MM.1S (cell line): ENCODE measurements around the gene CEACAM16.
A peak's percentile ranks its signal among the peaks of the same experiment; 100 is the strongest.

Experiments
- DNase-seq: peaks from one replicate; pipeline ENCODE4 v3.0.0-alpha.2; 2015
- H2AFZ ChIP-seq: fragments of 300-600 bp; sonication (generic); 2 replicates; pipeline ENCODE4 v1.6.0; 2016; ENCODE audit warnings: antibody characterized with exemption, low read length
- H3F3A ChIP-seq: fragments of 300-600 bp; sonication (generic); 2 replicates; pipeline ENCODE4 v1.6.1; 2016; ENCODE audit warnings: mild to moderate bottlenecking, antibody characterized with exemption, low read length, moderate library complexity, mixed read lengths; ENCODE audit not compliant: insufficient read depth
- H3K27ac ChIP-seq: fragments of 300-600 bp; sonication (generic); 2 replicates; pipeline ENCODE4 v1.5.1; 2016; ENCODE audit warnings: mild to moderate bottlenecking, low read length
- H3K27me3 ChIP-seq: fragments of 300-600 bp; sonication (generic); replicated peaks from 2 replicates; pipeline ENCODE4 v1.6.0; 2016; ENCODE audit warnings: low read length; ENCODE audit not compliant: insufficient read depth
- H3K36me3 ChIP-seq: fragments of 300-600 bp; sonication (generic); replicated peaks from 2 replicates; pipeline ENCODE4 v1.6.1; 2016; ENCODE audit warnings: mild to moderate bottlenecking, low read length, mixed read lengths; ENCODE audit not compliant: insufficient read depth
- H3K4me1 ChIP-seq: fragments of 300-600 bp; sonication (generic); 2 replicates; pipeline ENCODE4 v1.6.1; 2016; ENCODE audit warnings: low read length, mixed read lengths
- H3K4me2 ChIP-seq: fragments of 300-600 bp; sonication (generic); 2 replicates; pipeline ENCODE4 v1.6.0; 2016; ENCODE audit warnings: low read depth, low read length
- H3K4me3 ChIP-seq: fragments of 300-600 bp; sonication (generic); 2 replicates; pipeline ENCODE4 v1.5.1; 2016; ENCODE audit warnings: low read length, mixed read lengths
- H3K79me2 ChIP-seq: fragments of 300-600 bp; sonication (generic); 2 replicates; pipeline ENCODE4 v1.6.1; 2016; ENCODE audit warnings: mixed run types, low read length, mixed read lengths
- H3K9ac ChIP-seq: fragments of 300-600 bp; sonication (generic); 2 replicates; pipeline ENCODE4 v1.6.1; 2016; ENCODE audit warnings: low read length, mixed read lengths
- H3K9me2 ChIP-seq: fragments of 300-600 bp; sonication (generic); replicated peaks from 2 replicates; pipeline ENCODE4 v1.6.1; 2016; ENCODE audit warnings: mild to moderate bottlenecking, low read length, mixed read lengths; ENCODE audit not compliant: insufficient read depth
- H3K9me3 ChIP-seq: fragments of 300-600 bp; sonication (generic); replicated peaks from 2 replicates; pipeline ENCODE4 v1.6.1; 2016; ENCODE audit warnings: mild to moderate bottlenecking, low read length, mixed read lengths; ENCODE audit not compliant: insufficient read depth
- H4K20me1 ChIP-seq: fragments of 300-600 bp; sonication (generic); 2 replicates; pipeline ENCODE4 v1.6.1; 2016; ENCODE audit warnings: mild to moderate bottlenecking, low read length, moderate library complexity, mixed read lengths; ENCODE audit not compliant: insufficient read depth
- EZH2 ChIP-seq: fragments of 300-600 bp; sonication (generic); optimal IDR thresholded peaks from 2 replicates; pipeline ENCODE3; 2017; ENCODE audit warnings: low read depth, mild to moderate bottlenecking, antibody characterized with exemption, low read length, mixed read lengths
- EZH2phosphoT487 ChIP-seq: fragments of 300-600 bp; sonication (generic); IDR thresholded peaks from 2 replicates; pipeline ENCODE4 v1.6.1; 2018; ENCODE audit warnings: antibody characterized with exemption, low read length
- TF ChIP-seq, protein P1 (sequence below): fragments of 300-600 bp; sonication (generic); IDR thresholded peaks from 2 replicates; pipeline ENCODE4 v1.5.1; 2016; ENCODE audit warnings: antibody characterized with exemption, low read length, mixed read lengths

CEACAM16 gene

GRCh38 chr19:44749292-44749691, 50.3 kb downstream of the CEACAM16 start:
- Histone ChIP-seq H3K4me3 (peak overlapping the region; percentile 73), H2AFZ (no peak overlapping the region), H3K27ac (peak overlapping the region; percentile 52; the same call in 1 of the 2 replicates), H3K9ac (peak overlapping the region; percentile 83), H3K79me2 (peaks cover 28% of the 10 kb centered on the region), H3K9me2 (no peaks in the 10 kb centered on the region), H3F3A (peaks cover 27% of the 10 kb centered on the region), H3K4me1 (peaks cover 41% of the 10 kb centered on the region), H3K9me3 (no peaks in the 10 kb centered on the region), H3K36me3 (no peaks in the 10 kb centered on the region), H4K20me1 (no peaks in the 10 kb centered on the region), H3K4me2 (peak overlapping the region; percentile 83), H3K27me3 (0 out of 2 replicates have a peak, but pooled peaks cover 11% of the 10 kb centered on the region)
- TF ChIP-seq EZH2 (no peak), EZH2phosphoT487 (no peak)
- TF ChIP-seq, protein P1, sequence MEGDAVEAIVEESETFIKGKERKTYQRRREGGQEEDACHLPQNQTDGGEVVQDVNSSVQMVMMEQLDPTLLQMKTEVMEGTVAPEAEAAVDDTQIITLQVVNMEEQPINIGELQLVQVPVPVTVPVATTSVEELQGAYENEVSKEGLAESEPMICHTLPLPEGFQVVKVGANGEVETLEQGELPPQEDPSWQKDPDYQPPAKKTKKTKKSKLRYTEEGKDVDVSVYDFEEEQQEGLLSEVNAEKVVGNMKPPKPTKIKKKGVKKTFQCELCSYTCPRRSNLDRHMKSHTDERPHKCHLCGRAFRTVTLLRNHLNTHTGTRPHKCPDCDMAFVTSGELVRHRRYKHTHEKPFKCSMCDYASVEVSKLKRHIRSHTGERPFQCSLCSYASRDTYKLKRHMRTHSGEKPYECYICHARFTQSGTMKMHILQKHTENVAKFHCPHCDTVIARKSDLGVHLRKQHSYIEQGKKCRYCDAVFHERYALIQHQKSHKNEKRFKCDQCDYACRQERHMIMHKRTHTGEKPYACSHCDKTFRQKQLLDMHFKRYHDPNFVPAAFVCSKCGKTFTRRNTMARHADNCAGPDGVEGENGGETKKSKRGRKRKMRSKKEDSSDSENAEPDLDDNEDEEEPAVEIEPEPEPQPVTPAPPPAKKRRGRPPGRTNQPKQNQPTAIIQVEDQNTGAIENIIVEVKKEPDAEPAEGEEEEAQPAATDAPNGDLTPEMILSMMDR: no peak
- no peak for DNase-seq

GRCh38 chr19:44749994-44750393, 51.0 kb downstream of the CEACAM16 start:
- Histone ChIP-seq H3K9ac (peak overlapping the region; percentile 83; the same call in 1 of the 2 replicates), H4K20me1 (no peaks in the 10 kb centered on the region), H3K79me2 (peaks cover 34% of the 10 kb centered on the region), H3K9me3 (no peaks in the 10 kb centered on the region), H3K9me2 (no peaks in the 10 kb centered on the region), H3K27ac (no peak overlapping the region), H3K27me3 (0 out of 2 replicates have a peak, but pooled peaks cover 11% of the 10 kb centered on the region), H2AFZ (no peak overlapping the region), H3K4me3 (no peak overlapping the region), H3K4me1 (peaks cover 44% of the 10 kb centered on the region), H3K36me3 (no peaks in the 10 kb centered on the region), H3F3A (peaks cover 24% of the 10 kb centered on the region), H3K4me2 (peak overlapping the region; percentile 83; the same call in 1 of the 2 replicates)
- TF ChIP-seq EZH2phosphoT487: no peak
- TF ChIP-seq, protein P1: no peak
- TF ChIP-seq EZH2: no peak
- DNase-seq: no peak

DNA sequence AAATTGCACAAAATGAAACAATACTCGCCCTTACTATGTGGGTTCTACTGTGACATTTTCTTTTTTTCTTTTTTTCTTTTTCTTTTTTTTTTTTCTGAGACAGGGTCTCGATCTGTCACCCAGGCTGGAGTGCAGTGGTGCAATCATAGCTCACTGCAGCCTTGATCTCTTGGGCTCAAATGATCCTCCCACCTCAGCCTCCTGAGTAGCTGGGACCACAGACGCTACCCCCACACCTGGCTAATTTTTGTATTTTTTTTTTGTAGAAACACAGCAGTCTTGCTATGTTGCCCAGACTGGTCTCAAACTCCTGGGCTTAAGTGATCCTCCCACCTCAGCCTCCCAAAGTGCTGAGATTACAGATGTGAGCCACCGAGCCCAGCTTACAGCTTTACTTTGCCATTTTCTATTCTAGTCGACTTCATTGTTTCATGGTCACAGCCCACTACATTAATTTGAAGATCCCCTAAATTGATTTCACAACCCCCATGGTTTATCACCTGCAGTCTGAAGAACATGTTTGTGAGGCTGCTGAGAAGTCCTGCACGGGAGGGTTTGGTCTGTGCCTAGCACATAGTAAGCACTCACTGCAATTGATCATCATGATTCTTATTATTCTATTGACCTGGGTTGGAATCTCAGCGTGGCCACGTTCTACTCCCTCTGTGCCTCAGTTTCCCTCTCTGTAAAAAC, 53.3 kb downstream of the CEACAM16 start:
- no peak overlapping the region for H2AFZ ChIP-seq
- H3F3A ChIP-seq: peaks cover 23% of the 10 kb centered on the region
- no peaks in the 10 kb centered on the region for H3K36me3 ChIP-seq
- H3K27me3 ChIP-seq: no peaks in the 10 kb centered on the region
- H3K9me3 ChIP-seq: no peaks in the 10 kb centered on the region
- TF ChIP-seq EZH2phosphoT487 (no peak), EZH2 (no peak)
- TF ChIP-seq, protein P1: no peak
- peaks cover 43% of the 10 kb centered on the region for H3K79me2 ChIP-seq
- no peaks in the 10 kb centered on the region for H4K20me1 ChIP-seq
- DNase-seq: no peak
- H3K4me2 ChIP-seq: peak overlapping the region; percentile 99
- no peaks in the 10 kb centered on the region for H3K9me2 ChIP-seq
- H3K27ac ChIP-seq: peak overlapping the region; percentile 97
- H3K9ac ChIP-seq: peak overlapping the region; percentile 31; the same call in 1 of the 2 replicates
- H3K4me1 ChIP-seq: peaks cover 44% of the 10 kb centered on the region
- peak overlapping the region; percentile 12; the same call in 1 of the 2 replicates for H3K4me3 ChIP-seq
